HG03097 (cell line): ENCODE results near the gene SATB2.

Experiments used
- ATAC-seq: cut with Tn5 transposase; IDR thresholded peaks from one replicate; pipeline ENCODE4 v1.9.1; 2021; ENCODE audit not compliant: unreplicated experiment, low FRiP score

The SATB2 gene

DNA sequence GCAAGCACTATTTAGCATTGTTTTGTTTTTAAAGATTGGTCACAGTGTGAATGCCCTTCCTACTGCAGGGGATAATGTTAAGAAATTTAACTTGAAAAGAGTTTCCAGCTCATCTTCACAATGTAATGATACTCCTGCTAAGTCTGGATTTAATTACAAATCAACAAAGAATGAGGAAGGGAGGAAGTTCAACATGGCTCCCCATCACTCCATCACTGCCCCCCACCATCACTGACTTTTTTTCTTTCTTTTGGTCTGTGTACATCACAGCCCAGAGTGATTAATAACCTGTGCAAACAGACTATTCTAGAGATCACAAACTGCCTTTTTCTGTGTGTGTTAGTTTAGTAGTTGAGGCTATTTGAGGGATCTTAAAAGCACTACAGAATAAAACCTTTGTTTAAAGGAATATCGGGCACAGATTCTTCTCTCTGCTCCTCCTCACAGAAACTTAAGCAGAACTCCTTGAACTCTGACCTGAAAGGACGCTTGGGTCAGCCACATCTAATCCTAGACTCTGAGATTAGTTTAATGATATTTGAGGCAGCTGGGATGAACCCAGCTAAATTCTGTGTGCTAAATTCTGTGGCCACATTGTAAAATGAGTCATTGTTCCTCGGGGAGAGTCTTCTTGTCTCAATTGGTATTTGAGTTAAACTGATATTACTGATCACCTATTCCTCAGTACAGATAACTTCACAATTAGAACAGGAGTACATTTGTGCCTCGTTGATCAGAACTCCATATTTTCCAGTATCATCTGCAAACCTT is 47.8 kb downstream of the SATB2 start:
- ATAC-seq: no peak

DNA sequence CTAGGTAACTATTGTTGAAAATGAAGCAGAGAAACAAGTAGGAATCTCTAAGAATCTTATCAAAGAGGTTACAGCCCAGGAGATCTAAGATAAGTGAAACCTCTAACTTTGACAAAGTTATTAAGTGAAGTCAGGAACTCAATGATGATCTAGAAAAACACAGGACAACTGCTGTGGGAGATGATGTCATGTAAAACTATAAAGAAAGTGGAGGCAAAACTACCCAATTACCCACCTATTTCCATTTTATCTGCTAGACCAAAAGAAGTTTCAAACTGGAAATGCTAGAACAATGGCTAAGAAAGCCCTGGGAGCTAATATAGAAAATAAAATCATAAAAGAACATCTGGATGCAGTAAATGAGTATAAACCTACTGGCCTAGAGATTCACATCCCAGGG is 50.3 kb downstream of the SATB2 start:
- ATAC-seq: no peak

DNA sequence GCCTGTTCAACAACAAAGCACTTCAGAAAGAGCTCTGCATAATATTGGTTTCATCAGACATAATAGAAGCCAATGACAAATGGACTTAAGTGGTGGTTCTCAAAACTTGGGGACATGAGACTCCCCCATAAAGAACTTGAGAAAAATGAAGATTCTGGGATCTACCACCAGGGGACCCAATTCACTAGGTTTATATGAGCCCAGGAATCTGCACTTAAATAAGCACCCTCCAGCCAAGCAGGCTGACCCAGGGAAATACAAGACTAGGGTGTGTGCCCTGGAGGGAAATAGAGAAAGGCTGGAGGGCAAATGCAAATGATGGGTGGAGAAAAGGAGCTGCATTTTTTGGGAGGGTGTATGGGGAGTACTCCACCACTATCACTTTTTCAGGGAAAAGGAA is 52.5 kb downstream of the SATB2 start:
- ATAC-seq: no peak

- ATAC-seq: no peak
These were observed 52.9 kb downstream of the SATB2 start for GRCh38 chr2:199404841-199405240.

DNA sequence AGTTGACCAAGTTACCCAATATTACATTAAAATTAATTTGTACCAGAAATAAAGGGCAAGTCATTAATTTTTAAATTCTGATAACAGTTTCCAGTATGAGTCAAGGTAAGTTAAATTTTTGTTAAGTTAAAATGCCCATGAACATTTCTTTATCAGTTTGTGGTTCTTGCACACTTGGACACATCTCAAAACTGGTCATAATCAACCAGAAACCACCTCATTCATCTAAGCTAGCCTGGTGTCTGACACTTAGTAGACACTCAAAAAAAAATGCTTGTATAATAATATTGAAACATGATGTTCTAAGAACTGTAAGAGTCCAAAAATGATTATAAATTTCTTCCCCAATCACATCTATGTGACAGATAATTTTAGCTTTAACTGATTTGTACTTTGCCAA is 62.4 kb downstream of the SATB2 start:
- no peak for ATAC-seq

GRCh38 chr2:199392363-199392762 is 65.4 kb downstream of the SATB2 start:
- ATAC-seq: no peak

DNA sequence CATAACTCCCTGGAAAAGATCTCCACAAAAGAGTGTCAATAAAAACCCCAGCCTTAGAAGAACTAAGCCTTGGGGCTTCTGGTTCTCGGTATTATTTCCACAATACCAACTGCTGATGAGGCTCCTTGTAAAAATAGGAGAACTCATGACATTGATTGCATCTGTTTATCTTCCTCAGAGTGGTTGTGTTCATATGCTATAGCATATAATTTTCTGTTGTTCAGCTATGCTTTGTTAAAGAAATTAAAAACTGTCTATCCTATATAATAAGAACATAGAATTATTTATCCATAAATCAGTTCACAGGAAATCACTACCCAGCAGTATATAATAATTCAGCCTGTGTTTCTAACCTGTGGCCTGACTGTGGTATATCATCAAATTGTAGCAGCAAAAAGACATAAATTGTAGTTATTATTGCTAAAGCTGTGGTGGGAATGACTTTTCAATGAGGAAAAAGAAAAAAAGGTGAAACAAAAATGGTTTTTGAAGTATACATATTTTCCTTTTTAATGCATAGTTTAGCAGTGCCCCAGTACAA is 68.9 kb downstream of the SATB2 start:
- no peak for ATAC-seq

GRCh38 chr2:199384043-199384442 is 73.7 kb downstream of the SATB2 start:
- no peak for ATAC-seq

GRCh38 chr2:199383021-199383420 is 74.7 kb downstream of the SATB2 start:
- ATAC-seq: no peak

DNA sequence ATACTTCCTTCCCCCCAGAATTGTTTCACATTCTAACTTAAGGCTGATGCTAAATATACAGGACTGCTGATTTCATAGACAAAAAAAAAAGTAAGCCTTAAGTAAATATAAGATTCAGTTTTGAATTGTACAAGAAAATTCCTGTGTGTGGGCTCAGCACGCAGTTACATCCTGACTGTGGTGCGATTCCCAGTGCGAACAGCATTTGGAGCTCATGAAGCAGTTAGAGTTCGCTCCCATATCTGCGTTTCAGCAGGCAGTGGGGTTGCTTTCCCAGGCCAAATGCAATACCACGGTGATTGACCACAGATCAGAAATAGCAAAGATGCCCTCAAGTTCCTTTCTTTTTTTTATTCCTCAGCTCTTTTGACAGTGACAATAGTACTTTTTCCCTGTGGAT is 75.6 kb downstream of the SATB2 start:
- ATAC-seq: no peak

- ATAC-seq: no peak
These were observed 76.2 kb downstream of the SATB2 start for GRCh38 chr2:199381531-199381930.

DNA sequence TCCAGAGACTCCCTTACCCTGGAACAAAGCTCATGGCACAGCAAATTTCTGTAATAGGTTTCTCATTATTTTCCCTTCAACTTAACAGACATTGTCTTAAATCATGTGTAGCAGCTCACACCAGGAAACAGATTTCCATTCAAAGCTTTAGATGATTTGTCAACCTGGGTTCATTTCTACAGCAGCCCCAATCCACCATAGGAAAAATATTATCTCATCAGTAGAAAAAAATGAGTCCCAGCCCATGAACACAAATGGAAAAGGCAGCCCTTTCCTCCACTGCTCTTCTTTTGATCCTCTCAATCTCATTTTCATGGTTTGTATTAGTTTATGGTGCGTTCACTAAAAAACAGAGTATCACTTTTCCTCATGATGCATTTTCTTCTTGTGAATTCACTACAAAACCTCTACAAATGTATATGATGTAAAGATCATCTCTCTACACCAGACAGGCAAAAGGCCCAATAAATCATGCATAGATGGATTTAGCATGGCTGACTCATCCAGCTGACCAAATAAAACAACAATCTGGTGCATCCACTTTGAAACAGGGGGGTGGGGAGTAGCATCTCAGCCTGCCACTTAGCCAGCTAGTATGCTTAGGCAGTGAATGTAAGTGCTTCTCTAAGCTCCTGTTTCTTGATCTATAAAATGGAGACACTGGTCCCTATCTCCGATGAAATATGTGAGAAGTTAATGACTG is 78.6 kb downstream of the SATB2 start:
- ATAC-seq: no peak

- ATAC-seq: no peak
These were observed 87.5 kb downstream of the SATB2 start for GRCh38 chr2:199370150-199370780.

DNA sequence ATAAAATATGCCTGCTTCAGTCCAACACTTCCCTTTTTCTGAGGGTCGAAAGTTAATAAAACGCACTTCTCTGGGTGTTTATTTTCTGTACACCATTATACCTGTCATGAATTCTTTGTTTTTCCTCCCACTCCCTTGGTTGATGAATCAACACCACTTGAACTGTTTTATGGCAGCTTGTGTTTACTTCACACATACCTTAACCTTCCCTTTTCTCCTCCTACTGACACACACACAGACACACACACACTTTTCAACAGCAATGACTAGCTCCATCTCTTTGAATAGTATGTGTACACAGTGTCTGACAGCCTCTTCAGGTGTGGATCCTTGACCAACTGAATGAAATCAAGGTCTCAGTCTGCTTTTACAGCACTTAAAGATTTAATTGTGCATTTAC is 91.3 kb downstream of the SATB2 start:
- no peak for ATAC-seq

DNA sequence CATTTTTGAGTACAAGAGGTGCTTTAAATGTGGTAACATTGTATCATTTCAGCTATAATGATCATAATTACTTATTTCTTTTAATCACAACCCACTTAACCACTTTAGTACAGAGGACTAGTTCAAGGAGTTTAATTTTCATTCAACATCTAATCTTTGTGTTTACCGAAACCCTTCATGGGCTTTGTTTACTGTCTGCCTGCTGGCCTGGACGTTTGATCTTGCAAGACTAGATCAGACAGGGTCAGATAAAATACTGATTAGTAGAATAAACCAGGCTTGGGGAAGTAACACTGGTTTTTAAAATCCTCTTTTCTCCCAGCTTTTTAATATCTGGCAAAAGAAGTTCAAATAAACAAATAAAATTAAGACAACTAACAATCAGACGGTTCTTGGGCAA is 93.6 kb downstream of the SATB2 start:
- ATAC-seq: no peak

DNA sequence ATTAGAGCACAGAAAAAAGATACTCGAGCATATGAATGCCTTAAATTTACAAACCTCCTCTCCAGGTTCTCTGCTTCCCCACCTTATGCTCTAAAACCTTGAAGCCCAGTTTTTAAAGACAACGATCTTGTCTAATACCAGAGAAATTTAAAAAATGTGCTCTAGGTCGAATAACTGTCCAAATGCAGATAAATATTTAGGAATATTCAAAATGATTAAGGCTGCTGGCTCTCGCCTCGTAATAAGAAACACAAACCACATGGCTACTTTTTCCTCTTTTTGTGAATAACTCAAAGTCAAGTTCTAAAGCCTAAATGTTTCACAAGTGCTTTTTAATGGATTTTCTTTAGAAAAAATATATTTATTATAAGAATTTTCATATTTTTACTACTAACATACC is 101.3 kb downstream of the SATB2 start:
- no peak for ATAC-seq

DNA sequence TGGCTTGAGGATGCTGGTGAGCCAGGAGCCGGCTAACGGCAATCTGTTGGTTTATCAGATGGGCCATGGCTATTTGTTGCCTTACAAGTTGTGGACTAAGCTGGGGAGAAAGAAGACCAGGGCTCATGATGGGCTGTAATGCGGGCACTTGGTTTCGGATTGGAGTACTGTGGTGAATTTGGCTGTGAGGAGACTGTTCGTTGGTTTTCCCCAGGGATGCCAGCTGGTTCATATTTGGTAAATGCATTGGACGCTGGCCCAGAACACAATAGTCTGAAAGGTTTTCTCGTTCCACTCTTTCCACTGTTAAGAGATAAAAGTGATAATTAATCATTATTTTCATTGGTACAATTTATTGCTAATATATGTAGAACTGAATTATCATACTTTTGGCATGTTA is 108.9 kb downstream of the SATB2 start:
- ATAC-seq: no peak

GRCh38 chr2:199344012-199344411 is 113.7 kb downstream of the SATB2 start:
- ATAC-seq: no peak

- no peak for ATAC-seq
These were observed 115.4 kb downstream of the SATB2 start for GRCh38 chr2:199342334-199342733.

DNA sequence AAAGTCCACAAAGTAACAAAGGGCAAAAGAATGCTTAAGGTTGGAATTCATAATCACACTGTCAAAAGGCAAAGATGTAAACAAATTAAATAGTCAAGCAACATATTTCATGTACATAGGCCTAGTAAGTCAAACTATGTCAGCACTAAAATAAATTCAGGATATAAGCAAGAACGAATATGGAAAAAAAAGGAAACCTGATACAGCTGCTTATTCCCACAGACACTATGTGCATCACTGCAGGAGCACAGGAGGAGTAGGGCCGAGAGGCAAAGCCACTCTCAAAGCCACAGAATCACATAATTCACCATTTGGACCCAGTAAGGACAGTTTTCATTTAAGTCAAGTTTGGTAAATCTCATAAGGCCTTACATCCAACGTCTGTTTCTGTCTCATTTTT is 116.6 kb downstream of the SATB2 start:
- no peak for ATAC-seq

DNA sequence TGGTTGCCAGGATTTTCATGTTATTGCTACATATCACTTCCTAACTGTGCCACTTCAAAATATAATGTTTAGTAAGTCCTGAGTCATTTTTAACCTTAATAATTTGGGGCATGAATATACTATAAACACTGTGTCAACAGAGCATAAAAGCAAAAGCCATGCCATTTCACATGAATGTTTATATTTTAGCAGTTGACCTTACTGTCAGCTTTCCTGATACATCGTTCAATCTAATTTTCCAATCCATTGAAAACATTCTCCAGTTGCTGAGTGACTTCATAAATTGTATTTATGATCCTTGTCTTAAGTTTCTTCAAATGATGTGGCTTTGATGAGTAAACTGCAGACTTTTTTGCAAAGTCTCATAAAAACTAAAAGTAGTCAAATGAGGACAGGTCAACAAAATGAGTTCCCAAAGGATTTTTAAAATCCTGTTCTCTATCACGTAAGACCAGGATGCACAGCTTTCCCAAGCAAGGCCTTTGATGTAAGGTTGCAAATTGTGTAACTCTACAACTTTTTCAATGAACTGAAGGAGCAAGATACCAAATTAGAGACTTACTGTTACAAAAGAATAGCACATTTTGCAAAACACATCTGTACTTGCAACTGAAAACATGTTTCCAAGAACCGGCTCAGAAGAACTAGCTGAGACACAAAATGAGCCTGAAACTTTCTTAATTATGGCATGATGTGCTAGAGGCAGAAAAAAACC is 117.7 kb downstream of the SATB2 start:
- ATAC-seq: no peak
